IMR-90 (cell line): ENCODE data around the gene SSPN. TPM values are rescaled to one million over a fixed set of nuclear protein-coding genes. Genes with fewer than 3 reads are reported as not detected.

ENCODE experiments used
- ATAC-seq: fragments of 200-7000 bp; cut with Tn5 transposase; 2 replicates; pipeline ENCODE4 v1.9.1; 2020; ENCODE audit warnings: low read depth, mild to moderate bottlenecking, moderate library complexity
- BruUV-seq: library from RNA; stranded (reverse); fragments of 400-500 nt; replicated peaks from 2 replicates; lab custom pipeline; 2021; lab: Mats Ljungman, UMichigan
- CTCF ChIA-PET: fragments of 300-600 bp; formaldehyde crosslinking; extraction: SDS; loops from one replicate; lab custom pipeline; 2021; ENCODE audit warnings: antibody characterized with exemption; lab: Yijun Ruan, JAX
- POLR2A ChIA-PET: fragments of 300-600 bp; sonication (Branson Sonifier 250); formaldehyde crosslinking; loops from one replicate; lab custom pipeline; 2022; ENCODE audit warnings: antibody characterized with exemption; ENCODE audit not compliant: unreplicated experiment; lab: Charles Lee
- DNase-seq: peaks from one replicate; pipeline ENCODE4 v3.0.0; 2013
- H2AFZ ChIP-seq: replicated peaks from 2 replicates; pipeline ENCODE3; 2013; ENCODE audit warnings: low read length, mild to moderate bottlenecking; ENCODE audit not compliant: poor library complexity
- H2AK5ac ChIP-seq: 2 replicates; pipeline ENCODE4 v1.6.1; 2013; ENCODE audit warnings: low read depth, low read length, inconsistent platforms
- H2AK9ac ChIP-seq: replicated peaks from 2 replicates; pipeline ENCODE3; 2013; ENCODE audit warnings: mild to moderate bottlenecking, low read depth, low read length, moderate library complexity; ENCODE audit not compliant: poor library complexity
- H2BK120ac ChIP-seq: 2 replicates; pipeline ENCODE4 v1.6.1; 2013; ENCODE audit warnings: low read depth, low read length, inconsistent platforms
- H2BK15ac ChIP-seq: 3 replicates; pipeline ENCODE4 v1.6.1; 2013; ENCODE audit warnings: low read depth, low read length, inconsistent platforms
- H2BK20ac ChIP-seq: 2 replicates; pipeline ENCODE4 v1.6.1; 2013; ENCODE audit warnings: low read depth, mild to moderate bottlenecking, inconsistent platforms, low read length, moderate library complexity
- H2BK5ac ChIP-seq: 2 replicates; pipeline ENCODE4 v1.6.1; 2013; ENCODE audit warnings: mild to moderate bottlenecking, low read depth, low read length, inconsistent platforms; ENCODE audit not compliant: poor library complexity, severe bottlenecking
- H3K14ac ChIP-seq: replicated peaks from 2 replicates; pipeline ENCODE4 v1.6.1; 2013; ENCODE audit warnings: low read depth, low read length, inconsistent platforms
- H3K18ac ChIP-seq: 2 replicates; pipeline ENCODE4 v1.6.1; 2013; ENCODE audit warnings: low read depth, low read length, control low read depth
- H3K23ac ChIP-seq: 2 replicates; pipeline ENCODE4 v1.6.1; 2013; ENCODE audit warnings: low read depth, low read length, inconsistent platforms
- H3K27ac ChIP-seq: 2 replicates; pipeline ENCODE4 v1.5.1; 2013; ENCODE audit warnings: mild to moderate bottlenecking, control low read depth, low read length; ENCODE audit not compliant: insufficient read depth
- H3K27me3 ChIP-seq: 2 replicates; pipeline ENCODE4 v1.6.1; 2013; ENCODE audit warnings: low read length; ENCODE audit not compliant: control insufficient read depth, insufficient read depth
- H3K36me3 ChIP-seq: 2 replicates; pipeline ENCODE4 v1.6.1; 2013; ENCODE audit warnings: low read length, mixed read lengths; ENCODE audit not compliant: control insufficient read depth, insufficient read depth
- H3K4ac ChIP-seq: 2 replicates; pipeline ENCODE4 v1.6.1; 2013; ENCODE audit warnings: low read depth, low read length, inconsistent platforms
- H3K4me1 ChIP-seq: 2 replicates; pipeline ENCODE4 v1.6.1; 2013; ENCODE audit warnings: low read length, mixed read lengths; ENCODE audit not compliant: control insufficient read depth, insufficient read depth
- H3K4me2 ChIP-seq: 2 replicates; pipeline ENCODE4 v1.6.1; 2013; ENCODE audit warnings: low read depth, mild to moderate bottlenecking, control low read depth, low read length, moderate library complexity
- H3K4me3 ChIP-seq: 2 replicates; pipeline ENCODE4 v1.5.1; 2013; ENCODE audit warnings: low read depth, mild to moderate bottlenecking, control low read depth, low read length, moderate library complexity; ENCODE audit not compliant: insufficient read depth
- H3K56ac ChIP-seq: 2 replicates; pipeline ENCODE4 v1.6.1; 2013; ENCODE audit warnings: low read length, inconsistent platforms; ENCODE audit not compliant: insufficient read depth; ENCODE audit errors: extremely low read depth
- H3K79me1 ChIP-seq, 2 experiments: 2 replicates each; pipeline ENCODE4 v1.6.1; 2013; ENCODE audit warnings: low read length in 2 of 2, inconsistent platforms in 1 of 2, low read depth in 1 of 2
- H3K9ac ChIP-seq: 2 replicates; pipeline ENCODE4 v1.6.1; 2013; ENCODE audit warnings: low read depth, low read length, control low read depth
- H3K9me1 ChIP-seq: 2 replicates; pipeline ENCODE4 v1.6.1; 2013; ENCODE audit warnings: low read length, inconsistent platforms; ENCODE audit not compliant: insufficient read depth
- H3K9me3 ChIP-seq: 2 replicates; pipeline ENCODE4 v1.6.1; 2013; ENCODE audit warnings: low read length; ENCODE audit not compliant: control insufficient read depth, insufficient read depth
- H4K20me1 ChIP-seq: 2 replicates; pipeline ENCODE4 v1.6.1; 2013; ENCODE audit warnings: low read length, inconsistent platforms; ENCODE audit not compliant: insufficient read depth
- H4K5ac ChIP-seq: 2 replicates; pipeline ENCODE4 v1.6.1; 2013; ENCODE audit warnings: mild to moderate bottlenecking, low read depth, low read length, control low read depth
- H4K8ac ChIP-seq, 2 experiments: 2 replicates each; pipeline ENCODE4 v1.6.1; 2013; ENCODE audit warnings: low read depth in 2 of 2, low read length in 2 of 2, control low read depth in 1 of 2, inconsistent platforms in 1 of 2
- H4K91ac ChIP-seq: 2 replicates; pipeline ENCODE4 v1.6.1; 2013; ENCODE audit warnings: low read depth, low read length, inconsistent platforms; ENCODE audit not compliant: insufficient read depth
- BHLHE40 ChIP-seq: fragments of 150-350 bp; IDR thresholded peaks from 2 replicates; pipeline ENCODE4 v1.6.1; 2016; ENCODE audit warnings: mild to moderate bottlenecking, low read depth, low read length
- CHD1 ChIP-seq: IDR thresholded peaks from 2 replicates; pipeline ENCODE4 v1.6.1; 2012; ENCODE audit warnings: low read depth, low read length, improper control_type of control experiment
- FOS ChIP-seq: fragments of 150-350 bp; IDR thresholded peaks from 2 replicates; pipeline ENCODE4 v1.6.1; 2016; ENCODE audit warnings: low read depth, low read length
- MAFK ChIP-seq: IDR thresholded peaks from 2 replicates; pipeline ENCODE4 v1.6.1; 2012; ENCODE audit warnings: low read depth, low read length, improper control_type of control experiment
- MXI1 ChIP-seq: IDR thresholded peaks from 2 replicates; pipeline ENCODE4 v1.6.1; 2012; ENCODE audit warnings: low read depth, mild to moderate bottlenecking, low read length, moderate library complexity, borderline replicate concordance
- NFE2L2 ChIP-seq: fragments of 150-350 bp; IDR thresholded peaks from 2 replicates; pipeline ENCODE4 v1.6.1; 2016; ENCODE audit warnings: low read depth, mild to moderate bottlenecking, low read length
- POLR2A ChIP-seq: IDR thresholded peaks from 2 replicates; pipeline ENCODE4 v1.6.1; 2012; ENCODE audit warnings: mild to moderate bottlenecking, low read depth, low read length
- RAD21 ChIP-seq: IDR thresholded peaks from 2 replicates; pipeline ENCODE4 v1.6.1; 2012; ENCODE audit warnings: low read length, improper control_type of control experiment
- SMC3 ChIP-seq: fragments of 150-350 bp; IDR thresholded peaks from 2 replicates; pipeline ENCODE4 v1.6.1; 2016; ENCODE audit warnings: low read depth, mild to moderate bottlenecking, antibody characterized with exemption, low read length, moderate library complexity
- WGBS, 2 experiments: methylation state at CpG; one replicate each; pipeline versions ENCODE4 v1.1.5 to v1.1.7; 2013; ENCODE audit warnings: missing lambda C conversion rate in 2 of 2; ENCODE audit not compliant: insufficient read length in 1 of 2; ENCODE audit errors: extremely low coverage in 2 of 2; 5-methylcytosine and 5-hydroxymethylcytosine counted together
- dilution Hi-C: fragments of 300-500 bp; cut with HindIII; formaldehyde crosslinking; loops from one replicate; pipeline ENCODE4 v1.14.3; 2018; ENCODE audit warnings: low sequenced_read_pairs; ENCODE audit not compliant: unreplicated experiment
- in situ Hi-C: fragments of 300-500 bp; cut with MboI; formaldehyde crosslinking; loops from 3 replicates; pipeline ENCODE4 v1.14.3; 2019; ENCODE audit warnings: low sequenced_read_pairs, inconsistent platforms, mixed read lengths
- intact Hi-C: fragments of 100-400 bp; cut with micrococcal nuclease; formaldehyde crosslinking; loops from 2 replicates; pipeline ENCODE4 v1.10.0; 2022
- polyA plus RNA-seq, 3 experiments: library from polyadenylated mRNA; depleted of rRNA; stranded (reverse); fragments of >200 nt; gene quantifications; 2 replicates each; pipeline ENCODE4 v1.2.3, GENCODE V29; 2012; ENCODE audit warnings: low replicate concordance in 1 of 3
- total RNA-seq: library from RNA; depleted of rRNA; stranded (reverse); fragments of >200 nt; gene quantifications from 2 replicates; pipeline ENCODE4 v1.2.3, GENCODE V29; 2012
- TF ChIP-seq, protein P1 (sequence below): conservative IDR thresholded peaks from 2 replicates; pipeline ENCODE4 v1.5.1; 2012; ENCODE audit warnings: mild to moderate bottlenecking, low read depth, low read length, improper control_type of control experiment
- TF ChIP-seq, protein P2 (sequence below): fragments of 150-350 bp; IDR thresholded peaks from 2 replicates; pipeline ENCODE4 v1.6.1; 2016; ENCODE audit warnings: low read depth, mild to moderate bottlenecking, low read length, moderate library complexity, borderline replicate concordance

Gene SSPN
- total and polyA plus RNA-seq, 2 of the 4 experiments (the other 2 are of a cell fraction) = 3.5 to 5.6 TPM

DNA sequence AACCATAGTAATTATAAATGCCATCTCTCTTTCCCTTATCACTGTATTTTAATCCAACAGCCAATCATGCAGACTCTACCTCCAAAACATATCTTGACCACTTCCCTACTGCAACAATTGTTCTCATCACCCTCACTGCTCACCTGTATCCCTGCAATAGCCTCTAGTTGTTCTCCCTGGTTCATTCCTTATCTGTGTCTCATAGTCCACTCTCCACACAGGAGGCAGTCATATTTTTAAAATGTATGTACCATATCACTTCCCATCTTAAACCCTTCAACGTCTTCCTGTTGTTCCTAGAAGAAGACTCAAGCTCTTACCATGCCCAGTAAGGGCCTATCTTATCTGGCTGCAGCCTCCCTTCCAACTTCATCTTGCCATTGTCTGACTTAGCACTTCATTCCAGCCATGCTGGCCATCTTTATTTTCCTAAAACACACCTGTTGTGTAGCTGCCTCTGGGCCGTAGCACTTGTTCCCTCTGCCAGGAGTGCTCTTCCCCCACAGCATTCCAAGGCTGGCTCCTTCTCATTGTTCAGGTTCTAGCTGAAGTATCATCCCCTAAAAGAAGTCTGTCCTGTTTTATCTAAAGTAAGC lies 42.8 kb upstream of the SSPN start:
- H3K56ac ChIP-seq = no peak overlapping the region
- no peak overlapping the region for H3K4me3 ChIP-seq
- DNase-seq (no peak), ATAC-seq (no peak)
- peak overlapping the region; percentile 78 for H2BK5ac ChIP-seq
- WGBS, 2 experiments = 86% methylated on average over 2 of the region's 2 CpGs; no CpG with 5 or more reads in 1 of the 2 experiments
- H3K4me1 ChIP-seq = peaks cover 19% of the 10 kb centered on the region
- H3K14ac ChIP-seq = peak overlapping the region; percentile 97
- H3K36me3 ChIP-seq = no peaks in the 10 kb centered on the region
- H2BK15ac ChIP-seq = peak overlapping the region; percentile 69; the same call in 2 of the 3 replicates
- peak overlapping the region; percentile 22; the same call in 1 of the 2 replicates for H4K5ac ChIP-seq
- H4K91ac ChIP-seq = peak overlapping the region; percentile 81
- intact Hi-C loops (loop anchor here (5.0 kb wide), 1 partner anchor 40 kb away; no protein-coding TSS in a partner anchor), dilution Hi-C loops (no loop called here), in situ Hi-C loops (no loop called here)
- H3K27me3 ChIP-seq = no peaks in the 10 kb centered on the region; the same call in 1 of the 2 replicates
- no peak overlapping the region for H3K27ac ChIP-seq
- H2AK5ac ChIP-seq = peak overlapping the region; percentile 97
- no peaks in the 10 kb centered on the region for H4K20me1 ChIP-seq
- H3K4ac ChIP-seq = peak overlapping the region; percentile 88
- no peak overlapping the region for H3K9ac ChIP-seq
- no peaks in the 10 kb centered on the region for H3K79me1 ChIP-seq
- no peaks in the 10 kb centered on the region for H3K9me3 ChIP-seq
- peak overlapping the region; percentile 92 for H2BK20ac ChIP-seq
- H3K18ac ChIP-seq = peak overlapping the region; percentile 74; the same call in 1 of the 2 replicates
- H3K9me1 ChIP-seq = peaks cover 15% of the 10 kb centered on the region
- TF ChIP-seq FOS = no peak
- no peak for TF ChIP-seq NFE2L2
- TF ChIP-seq CHD1 = no peak
- no peak for TF ChIP-seq MAFK
- TF ChIP-seq, protein P1, sequence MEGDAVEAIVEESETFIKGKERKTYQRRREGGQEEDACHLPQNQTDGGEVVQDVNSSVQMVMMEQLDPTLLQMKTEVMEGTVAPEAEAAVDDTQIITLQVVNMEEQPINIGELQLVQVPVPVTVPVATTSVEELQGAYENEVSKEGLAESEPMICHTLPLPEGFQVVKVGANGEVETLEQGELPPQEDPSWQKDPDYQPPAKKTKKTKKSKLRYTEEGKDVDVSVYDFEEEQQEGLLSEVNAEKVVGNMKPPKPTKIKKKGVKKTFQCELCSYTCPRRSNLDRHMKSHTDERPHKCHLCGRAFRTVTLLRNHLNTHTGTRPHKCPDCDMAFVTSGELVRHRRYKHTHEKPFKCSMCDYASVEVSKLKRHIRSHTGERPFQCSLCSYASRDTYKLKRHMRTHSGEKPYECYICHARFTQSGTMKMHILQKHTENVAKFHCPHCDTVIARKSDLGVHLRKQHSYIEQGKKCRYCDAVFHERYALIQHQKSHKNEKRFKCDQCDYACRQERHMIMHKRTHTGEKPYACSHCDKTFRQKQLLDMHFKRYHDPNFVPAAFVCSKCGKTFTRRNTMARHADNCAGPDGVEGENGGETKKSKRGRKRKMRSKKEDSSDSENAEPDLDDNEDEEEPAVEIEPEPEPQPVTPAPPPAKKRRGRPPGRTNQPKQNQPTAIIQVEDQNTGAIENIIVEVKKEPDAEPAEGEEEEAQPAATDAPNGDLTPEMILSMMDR = no peak
- TF ChIP-seq SMC3 = no peak
- no peak for TF ChIP-seq MXI1
- TF ChIP-seq RAD21 = no peak
- TF ChIP-seq POLR2A = no peak
- TF ChIP-seq, protein P2, sequence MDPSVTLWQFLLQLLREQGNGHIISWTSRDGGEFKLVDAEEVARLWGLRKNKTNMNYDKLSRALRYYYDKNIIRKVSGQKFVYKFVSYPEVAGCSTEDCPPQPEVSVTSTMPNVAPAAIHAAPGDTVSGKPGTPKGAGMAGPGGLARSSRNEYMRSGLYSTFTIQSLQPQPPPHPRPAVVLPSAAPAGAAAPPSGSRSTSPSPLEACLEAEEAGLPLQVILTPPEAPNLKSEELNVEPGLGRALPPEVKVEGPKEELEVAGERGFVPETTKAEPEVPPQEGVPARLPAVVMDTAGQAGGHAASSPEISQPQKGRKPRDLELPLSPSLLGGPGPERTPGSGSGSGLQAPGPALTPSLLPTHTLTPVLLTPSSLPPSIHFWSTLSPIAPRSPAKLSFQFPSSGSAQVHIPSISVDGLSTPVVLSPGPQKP = no peak
- no peak for TF ChIP-seq BHLHE40
- H3K4me2 ChIP-seq = peak overlapping the region; percentile 4; the same call in 1 of the 2 replicates
- H2AK9ac ChIP-seq = peak overlapping the region; percentile 12
- ChIA-PET POLR2A (no interaction called here), CTCF (interaction anchor here (0.9 kb wide), 1 partner anchor 14 kb away, joined by 4 read pairs; no protein-coding TSS in a partner anchor)
- H2BK120ac ChIP-seq = peak overlapping the region; percentile 79
- peak overlapping the region; percentile 38 for H2AFZ ChIP-seq
- no TSS peak for BruUV-seq
- peak overlapping the region; percentile 42 to 82; a peak in 3 of 4 replicates for H4K8ac ChIP-seq
- peak overlapping the region; percentile 67; the same call in 1 of the 2 replicates for H3K23ac ChIP-seq
